ENCODE measurements around the gene PHF21A. TPM values are rescaled to one million over a fixed set of nuclear protein-coding genes. Genes with fewer than 3 reads are reported as not detected.
"Not testable (repeated sequence)": the region's sequence is repeated elsewhere in the genome, so short reads cannot be mapped to it uniquely, and the experiment has no call there.

PHF21A gene
- total RNA-seq, 2 experiments from 2014 or later: 40.4 to 42.6 TPM

DNA sequence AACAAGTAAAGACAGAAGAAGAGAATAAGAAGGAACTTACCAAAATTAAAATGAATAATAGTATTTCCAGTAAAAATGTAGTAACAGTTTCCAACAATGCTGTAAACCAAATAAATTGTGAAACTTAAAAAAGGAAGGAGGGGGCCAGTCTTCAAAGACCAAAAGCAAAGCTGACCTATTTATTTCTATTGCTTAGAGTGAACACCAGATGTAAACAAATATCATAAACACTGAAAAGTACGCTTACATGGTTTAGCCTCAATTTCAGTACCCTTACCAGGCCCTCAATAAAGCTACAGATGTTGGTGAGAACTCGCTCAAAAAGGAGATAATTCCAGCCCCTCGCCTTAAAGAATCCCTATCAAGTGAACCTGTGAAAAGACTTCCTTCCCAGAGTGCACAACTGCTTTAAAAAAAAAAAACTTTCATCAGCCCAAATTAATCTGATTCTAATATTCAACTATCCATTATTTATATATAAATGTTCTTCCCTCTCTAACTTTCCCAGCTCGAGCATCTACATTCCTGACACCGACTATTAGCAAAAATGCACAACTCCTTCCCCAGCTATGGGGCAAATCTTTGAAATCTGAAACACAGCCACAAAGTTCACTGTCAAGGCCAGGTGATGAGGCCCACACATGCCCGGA, 2.4 kb downstream of the PHF21A start:
- Mint-ChIP-seq H3K4me3 (peak overlapping the region; percentile 93), H3K27me3 (ENCODE audit: low read depth) (no peaks in the 10 kb centered on the region), H3K4me1 (ENCODE audit: low read depth) (peaks cover 58% of the 10 kb centered on the region), H3K27ac (peak overlapping the region; percentile 95), H3K9me3 (no peaks in the 10 kb centered on the region), H3K36me3 (ENCODE audit: low read depth) (peaks cover 1% of the 10 kb centered on the region)
- intact Hi-C loops (cut with micrococcal nuclease): loop anchor here (2.0 to 10.0 kb wide), 3 partner anchors 114 to 200 kb away; no protein-coding TSS in a partner anchor
- CTCF ChIA-PET: interaction anchor here (0.6 to 0.7 kb wide), 5 partner anchors 9 to 203 kb away, joined by 4 to 6 read pairs (median 4); no protein-coding TSS in a partner anchor
- no peak for DNase-seq

GRCh38 chr11:46117842-46118241, 3.4 kb downstream of the PHF21A start:
- Mint-ChIP-seq H3K27me3 (ENCODE audit: low read depth) (no peaks in the 10 kb centered on the region), H3K9me3 (no peaks in the 10 kb centered on the region), H3K4me1 (ENCODE audit: low read depth) (peaks cover 56% of the 10 kb centered on the region), H3K4me3 (peak overlapping the region; percentile 23), H3K27ac (peak overlapping the region; percentile 95), H3K36me3 (ENCODE audit: low read depth) (peaks cover 1% of the 10 kb centered on the region)
- CTCF ChIA-PET: interaction anchor here (0.9 to 1.7 kb wide), 4 partner anchors 9 to 153 kb away, joined by 3 to 7 read pairs (median 3); no protein-coding TSS in a partner anchor
- intact Hi-C loops (cut with micrococcal nuclease): loop anchor here (2.0 to 10.0 kb wide), 3 partner anchors 113 to 199 kb away; no protein-coding TSS in a partner anchor
- DNase-seq: no peak

DNA sequence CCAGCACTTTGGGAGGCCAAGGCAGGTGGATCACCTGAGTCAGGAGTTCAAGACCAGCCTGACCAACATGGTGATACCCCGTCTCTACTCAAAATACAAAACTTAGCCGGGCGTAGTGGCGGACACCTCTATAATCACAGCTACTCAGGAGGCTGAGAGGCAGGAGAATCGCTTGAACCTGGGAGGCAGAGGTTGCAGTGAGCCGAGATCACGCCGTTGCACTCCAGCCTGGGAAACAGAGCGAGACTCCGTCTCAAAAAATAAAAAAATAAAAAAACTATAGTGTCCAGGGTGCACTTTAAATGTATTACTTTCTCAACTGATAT, 4.6 kb downstream of the PHF21A start:
- H3K4me3 Mint-ChIP-seq: peak overlapping the region; percentile 9
- DNase-seq: peak; percentile 12
- H3K9me3 Mint-ChIP-seq; H3K27me3 Mint-ChIP-seq (ENCODE audit: low read depth); H3K36me3 Mint-ChIP-seq (ENCODE audit: low read depth): not testable (repeated sequence)
- peaks cover 53% of the 10 kb centered on the region for H3K4me1 Mint-ChIP-seq (ENCODE audit: low read depth)
- intact Hi-C loops (cut with micrococcal nuclease): loop anchor here (10.0 kb wide), 1 partner anchor 112 kb away; no protein-coding TSS in a partner anchor
- CTCF ChIA-PET: interaction anchor here (1.2 to 1.7 kb wide), 3 partner anchors 8 to 152 kb away, joined by 3 to 7 read pairs (median 3); no protein-coding TSS in a partner anchor
- peak overlapping the region; percentile 85 for H3K27ac Mint-ChIP-seq

DNA sequence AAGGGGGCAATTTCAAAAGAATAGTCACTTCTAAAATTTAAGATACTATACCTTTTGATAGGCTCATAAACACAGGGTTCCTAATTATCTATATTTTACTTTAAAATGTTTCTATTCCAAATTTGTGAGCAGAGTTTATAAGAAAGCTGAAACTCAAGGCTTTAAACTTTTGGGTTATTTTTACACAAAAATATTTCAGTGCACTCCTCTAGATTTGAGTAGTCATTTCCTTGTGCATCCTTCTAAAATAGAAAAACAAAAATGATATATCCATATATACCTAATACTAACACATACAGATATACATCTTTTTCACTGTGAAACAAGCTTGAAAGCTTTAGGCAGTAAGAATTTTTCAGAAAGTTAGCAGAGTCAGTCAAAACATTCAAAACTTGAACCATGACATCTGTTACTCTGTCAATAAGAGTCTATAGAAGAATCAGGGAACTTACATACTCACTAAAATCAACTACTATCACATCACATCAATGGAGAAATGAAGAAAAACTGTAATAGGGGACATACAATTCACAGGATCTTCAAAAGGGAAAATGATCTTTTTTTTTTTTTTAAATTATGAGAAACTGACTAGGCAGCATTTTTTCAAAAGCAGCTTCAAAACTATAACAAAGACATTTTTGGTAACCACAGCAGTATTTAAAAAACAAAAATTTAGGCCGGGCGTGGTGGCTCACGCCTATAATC, 5.1 kb downstream of the PHF21A start:
- peak overlapping the region; percentile 85 for H3K27ac Mint-ChIP-seq
- CTCF ChIA-PET: interaction anchor here (0.7 kb wide), 1 partner anchor 88 kb away, joined by 4 read pairs; no protein-coding TSS in a partner anchor
- H3K4me1 Mint-ChIP-seq (ENCODE audit: low read depth): peaks cover 53% of the 10 kb centered on the region
- H3K27me3 Mint-ChIP-seq (ENCODE audit: low read depth): no peaks in the 10 kb centered on the region
- H3K36me3 Mint-ChIP-seq (ENCODE audit: low read depth): peaks cover 1% of the 10 kb centered on the region
- H3K4me3 Mint-ChIP-seq: peak overlapping the region; percentile 32
- no peaks in the 10 kb centered on the region for H3K9me3 Mint-ChIP-seq
- no peak for DNase-seq
- intact Hi-C loops (cut with micrococcal nuclease): loop anchor here (10.0 kb wide), 1 partner anchor 111 kb away; no protein-coding TSS in a partner anchor

GRCh38 chr11:46114961-46115360, 6.3 kb downstream of the PHF21A start:
- Mint-ChIP-seq H3K27ac (peak overlapping the region; percentile 85), H3K4me1 (ENCODE audit: low read depth) (peaks cover 53% of the 10 kb centered on the region), H3K4me3 (no peak overlapping the region), H3K27me3 (ENCODE audit: low read depth) (no peaks in the 10 kb centered on the region), H3K36me3 (ENCODE audit: low read depth) (peaks cover under 1% of the 10 kb centered on the region), H3K9me3 (no peaks in the 10 kb centered on the region)
- no peak for DNase-seq
- CTCF ChIA-PET: interaction anchor here (1.3 kb wide), 1 partner anchor 10 kb away, joined by 4 read pairs; no protein-coding TSS in a partner anchor
- intact Hi-C loops (cut with micrococcal nuclease): loop anchor here (10.0 kb wide), 1 partner anchor 110 kb away; no protein-coding TSS in a partner anchor

GRCh38 chr11:46114378-46114777, 6.9 kb downstream of the PHF21A start:
- no peaks in the 10 kb centered on the region for H3K9me3 Mint-ChIP-seq
- no peak for DNase-seq
- H3K36me3 Mint-ChIP-seq (ENCODE audit: low read depth): no peaks in the 10 kb centered on the region
- intact Hi-C loops (cut with micrococcal nuclease): loop anchor here (10.0 kb wide), 1 partner anchor 110 kb away; no protein-coding TSS in a partner anchor
- CTCF ChIA-PET: interaction anchor here (1.3 kb wide), 1 partner anchor 10 kb away, joined by 4 read pairs; no protein-coding TSS in a partner anchor
- no peaks in the 10 kb centered on the region for H3K27me3 Mint-ChIP-seq (ENCODE audit: low read depth)
- no peak overlapping the region for H3K4me3 Mint-ChIP-seq
- no peak overlapping the region for H3K27ac Mint-ChIP-seq
- H3K4me1 Mint-ChIP-seq (ENCODE audit: low read depth): peaks cover 52% of the 10 kb centered on the region

- no peaks in the 10 kb centered on the region for H3K36me3 Mint-ChIP-seq (ENCODE audit: low read depth)
- no peaks in the 10 kb centered on the region for H3K27me3 Mint-ChIP-seq (ENCODE audit: low read depth)
- H3K27ac Mint-ChIP-seq: no peak overlapping the region
- no peaks in the 10 kb centered on the region for H3K9me3 Mint-ChIP-seq
- CTCF ChIA-PET: interaction anchor here (0.7 kb wide), 1 partner anchor 153 kb away, joined by 5 read pairs; no protein-coding TSS in a partner anchor
- intact Hi-C loops (cut with micrococcal nuclease): loop anchor here (1.0 to 10.0 kb wide), 2 partner anchors 8 to 108 kb away; partner anchors contain the start of gene PHF21A
- no peak overlapping the region for H3K4me3 Mint-ChIP-seq
- peak; percentile 22 for DNase-seq
- H3K4me1 Mint-ChIP-seq (ENCODE audit: low read depth): peaks cover 39% of the 10 kb centered on the region
Observed at GRCh38 chr11:46112961-46113607, 8.2 kb downstream of the PHF21A start.

- Mint-ChIP-seq H3K9me3 (no peaks in the 10 kb centered on the region), H3K27me3 (ENCODE audit: low read depth) (no peaks in the 10 kb centered on the region), H3K27ac (no peak overlapping the region), H3K4me3 (no peak overlapping the region), H3K4me1 (ENCODE audit: low read depth) (peaks cover 15% of the 10 kb centered on the region), H3K36me3 (ENCODE audit: low read depth) (peaks cover 1% of the 10 kb centered on the region)
- DNase-seq: no peak
- CTCF ChIA-PET: interaction anchor here (0.7 kb wide), 1 partner anchor 9 kb away, joined by 3 read pairs; no protein-coding TSS in a partner anchor
- intact Hi-C loops (cut with micrococcal nuclease): no loop called here
Observed at GRCh38 chr11:46108751-46109150, 12.5 kb downstream of the PHF21A start.

GRCh38 chr11:46107780-46108179, 13.5 kb downstream of the PHF21A start:
- intact Hi-C loops (cut with micrococcal nuclease): no loop called here
- H3K4me3 Mint-ChIP-seq: no peak overlapping the region
- CTCF ChIA-PET: no interaction called here
- H3K27me3 Mint-ChIP-seq (ENCODE audit: low read depth): no peaks in the 10 kb centered on the region
- peaks cover 14% of the 10 kb centered on the region for H3K4me1 Mint-ChIP-seq (ENCODE audit: low read depth)
- no peak for DNase-seq
- H3K36me3 Mint-ChIP-seq (ENCODE audit: low read depth): peaks cover 1% of the 10 kb centered on the region
- no peaks in the 10 kb centered on the region for H3K9me3 Mint-ChIP-seq
- no peak overlapping the region for H3K27ac Mint-ChIP-seq

DNA sequence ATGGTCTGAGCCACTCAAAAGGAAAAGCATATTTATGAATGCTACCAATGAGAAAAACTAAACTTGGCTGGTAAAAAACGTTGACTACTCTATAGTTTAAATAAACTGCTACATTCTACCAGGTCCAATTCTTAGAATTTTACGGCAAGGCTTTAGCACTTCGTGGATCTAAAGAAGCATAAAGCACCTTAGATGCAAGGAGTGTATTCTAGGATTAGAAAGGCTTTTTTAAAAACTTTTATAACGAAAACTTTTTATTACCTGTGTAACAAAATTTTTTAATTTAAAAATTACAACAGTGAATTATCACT, 13.9 kb downstream of the PHF21A start:
- no peak for DNase-seq
- no peaks in the 10 kb centered on the region for H3K9me3 Mint-ChIP-seq
- CTCF ChIA-PET: no interaction called here
- intact Hi-C loops (cut with micrococcal nuclease): no loop called here
- no peaks in the 10 kb centered on the region for H3K27me3 Mint-ChIP-seq (ENCODE audit: low read depth)
- peaks cover 14% of the 10 kb centered on the region for H3K4me1 Mint-ChIP-seq (ENCODE audit: low read depth)
- H3K27ac Mint-ChIP-seq: no peak overlapping the region
- no peak overlapping the region for H3K4me3 Mint-ChIP-seq
- peaks cover 1% of the 10 kb centered on the region for H3K36me3 Mint-ChIP-seq (ENCODE audit: low read depth)

DNA sequence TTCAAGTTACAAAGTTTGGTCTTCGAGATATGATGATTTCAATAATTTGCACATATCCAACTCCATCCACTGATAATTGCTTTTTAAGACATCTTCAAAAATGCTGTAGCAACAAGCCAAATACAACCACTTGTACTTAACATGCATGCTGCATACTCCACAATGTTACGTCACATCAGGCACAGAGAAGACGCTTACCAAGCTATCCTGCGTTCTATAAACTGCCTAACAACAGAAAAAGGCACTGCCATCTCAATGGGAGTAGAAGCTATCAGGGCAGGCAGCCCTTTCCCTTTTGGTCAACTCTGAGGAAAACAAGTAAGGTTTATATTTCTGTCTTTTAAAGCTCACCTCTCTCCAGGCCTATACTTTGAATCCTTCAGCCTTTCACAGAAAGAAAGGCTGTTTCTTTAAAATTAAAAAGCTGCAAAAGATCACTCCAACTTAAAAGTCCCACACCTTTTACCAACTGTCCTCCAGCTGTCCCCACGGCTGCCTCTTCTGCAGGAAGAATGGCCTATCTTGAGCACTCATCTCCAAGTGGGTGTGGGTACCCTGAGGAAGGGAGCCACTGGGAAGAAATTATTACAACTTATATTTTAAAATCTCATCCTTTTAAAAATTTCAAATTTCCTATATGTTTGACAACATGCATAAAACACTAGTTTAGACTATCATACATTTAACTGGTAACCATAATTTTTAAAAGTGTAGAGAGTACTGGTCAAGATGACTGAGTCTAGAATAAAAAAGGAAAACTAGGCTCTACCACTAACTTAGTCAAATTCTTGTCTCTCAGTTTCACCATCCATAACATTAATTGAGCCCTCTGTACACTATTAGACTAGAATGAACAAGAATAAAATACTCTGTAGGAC, 14.5 kb downstream of the PHF21A start:
- no peak for DNase-seq
- Mint-ChIP-seq H3K27me3 (ENCODE audit: low read depth) (no peaks in the 10 kb centered on the region), H3K9me3 (no peaks in the 10 kb centered on the region), H3K4me1 (ENCODE audit: low read depth) (peaks cover 14% of the 10 kb centered on the region), H3K27ac (no peak overlapping the region), H3K36me3 (ENCODE audit: low read depth) (peaks cover 1% of the 10 kb centered on the region), H3K4me3 (no peak overlapping the region)
- intact Hi-C loops (cut with micrococcal nuclease): no loop called here
- CTCF ChIA-PET: no interaction called here
